Panc1 (cell line): ENCODE results near the gene CSTF1. TPM values are rescaled to one million over a fixed set of nuclear protein-coding genes. Genes with fewer than 3 reads are reported as not detected.

Experiments used
- ATAC-seq: fragments of 200-7000 bp; cut with Tn5 transposase; 2 replicates; pipeline ENCODE4 v1.9.1; 2020; ENCODE audit warnings: mild to moderate bottlenecking, moderate library complexity
- BruUV-seq: library from RNA; stranded (reverse); fragments of 400-500 nt; replicated peaks from 2 replicates; lab custom pipeline; 2021; lab: Mats Ljungman, UMichigan
- CTCF ChIA-PET: fragments of 300-600 bp; sonication (Branson Sonifier 250); formaldehyde crosslinking; loops from one replicate; lab custom pipeline; 2022; ENCODE audit warnings: antibody characterized with exemption; lab: Charles Lee
- POLR2A ChIA-PET: fragments of 300-600 bp; sonication (Branson Sonifier 250); formaldehyde crosslinking; loops from one replicate; lab custom pipeline; 2022; ENCODE audit warnings: antibody characterized with exemption; lab: Charles Lee
- DNase-seq: peaks from one replicate; pipeline ENCODE4 v3.0.0-alpha.2; 2010; ENCODE audit warnings: low read depth, low spot score
- H3K27ac ChIP-seq: 2 replicates; pipeline ENCODE4 v1.5.1; 2011; ENCODE audit warnings: mild to moderate bottlenecking, low read length, inconsistent platforms
- H3K27me3 ChIP-seq: fragments of 200-500 bp; sonication (Bioruptor generic); 2 replicates; pipeline ENCODE4 v1.6.0; 2014; ENCODE audit warnings: low read length, inconsistent platforms; ENCODE audit not compliant: control insufficient read depth, insufficient read depth
- H3K36me3 ChIP-seq: fragments of 200-500 bp; sonication (Bioruptor generic); 2 replicates; pipeline ENCODE4 v1.5.1; 2014; ENCODE audit warnings: inconsistent platforms, mild to moderate bottlenecking, low read length, moderate library complexity; ENCODE audit not compliant: control insufficient read depth, insufficient read depth
- H3K4me1 ChIP-seq: 2 replicates; pipeline ENCODE4 v1.5.1; 2011; ENCODE audit warnings: inconsistent platforms, mild to moderate bottlenecking, low read length, moderate library complexity; ENCODE audit not compliant: control insufficient read depth, insufficient read depth
- H3K4me3 ChIP-seq, 2 experiments: 2 replicates each; pipeline ENCODE4 v1.5.1; 2011 to 2012; ENCODE audit warnings: low read depth in 2 of 2, low read length in 2 of 2, mild to moderate bottlenecking in 2 of 2, inconsistent platforms in 1 of 2, moderate library complexity in 1 of 2
- H3K9me3 ChIP-seq: fragments of 200-500 bp; sonication (Bioruptor generic); 2 replicates; pipeline ENCODE4 v1.5.1; 2014; ENCODE audit warnings: low read depth, mild to moderate bottlenecking, inconsistent platforms, low read length, moderate library complexity; ENCODE audit not compliant: control insufficient read depth, insufficient read depth
- CTCF ChIP-seq: fragments of 450-650 bp; IDR thresholded peaks from 2 replicates; pipeline ENCODE4 v1.5.1; 2017; ENCODE audit warnings: mild to moderate bottlenecking
- POLR2AphosphoS5 ChIP-seq: IDR thresholded peaks from 2 replicates; pipeline ENCODE4 v1.6.1; 2012; ENCODE audit warnings: mild to moderate bottlenecking, low read depth, low read length, moderate library complexity
- REST ChIP-seq, 2 experiments: IDR thresholded peaks; 2 replicates each; pipeline ENCODE4 v1.6.1; 2011 to 2012; ENCODE audit warnings: low read depth in 2 of 2, control low read depth in 1 of 2, low read length in 1 of 2, mild to moderate bottlenecking in 1 of 2, moderate library complexity in 1 of 2; ENCODE audit not compliant: insufficient read depth in 1 of 2
- SIN3A ChIP-seq: IDR thresholded peaks from 2 replicates; pipeline ENCODE4 v1.6.1; 2012; ENCODE audit warnings: low read depth, mild to moderate bottlenecking, low read length, moderate library complexity, borderline replicate concordance; ENCODE audit not compliant: insufficient read depth
- TCF7L2 ChIP-seq: IDR thresholded peaks from 2 replicates; pipeline ENCODE4 v1.6.1; 2011; ENCODE audit warnings: mild to moderate bottlenecking, low read depth, low read length, inconsistent platforms
- in situ Hi-C: cut with HindIII; loops from 2 replicates; pipeline ENCODE4 v1.10.0; 2016; ENCODE audit warnings: low sequenced_read_pairs, low pct_unique_long_range_greater_than_20kb
- intact Hi-C: fragments of 100-400 bp; cut with micrococcal nuclease; formaldehyde crosslinking; loops from one replicate; pipeline ENCODE4 v1.10.0; 2022; ENCODE audit not compliant: unreplicated experiment
- total RNA-seq: library from RNA; stranded (reverse); gene quantifications from one replicate; pipeline ENCODE4 v1.2.1, GENCODE V29; 2021; ENCODE audit not compliant: unreplicated experiment

Gene CSTF1
- total RNA-seq, 1 experiment from 2014 or later, result 46.3 TPM

- Histone ChIP-seq H3K36me3 (no peaks in the 10 kb centered on the region), H3K27me3 (peaks cover 3% of the 10 kb centered on the region), H3K4me3 (no peak overlapping the region), H3K9me3 (no peaks in the 10 kb centered on the region), H3K4me1 (no peaks in the 10 kb centered on the region), H3K27ac (no peak overlapping the region)
- ATAC-seq, result no peak
- TF ChIP-seq CTCF (no peak), SIN3A (no peak), REST (IDR thresholded peaks at IDR 0.05; ENCODE audit: insufficient read depth in 1 of 2, low read depth in 2 of 2, low read length in 1 of 2) (no peak), POLR2AphosphoS5 (no peak), TCF7L2 (no peak)
- CTCF ChIA-PET, result no interaction called here
- no peak for DNase-seq
- BruUV-seq, result no TSS peak
- in situ Hi-C loops, result no loop called here
- intact Hi-C loops, result no loop called here
- POLR2A ChIA-PET, result interaction anchor here (0.7 kb wide), 1 partner anchor 636 kb away, joined by 14 read pairs; no protein-coding TSS in a partner anchor
Measured at GRCh38 chr20:56353356-56353755, 39.1 kb upstream of the CSTF1 start.

- in situ Hi-C loops, result no loop called here
- intact Hi-C loops, result no loop called here
- DNase-seq (no peak), ATAC-seq (no peak)
- CTCF ChIA-PET, result interaction anchor here (0.6 kb wide), 1 partner anchor 987 kb away, joined by 4 read pairs; no protein-coding TSS in a partner anchor
- Histone ChIP-seq H3K9me3 (no peaks in the 10 kb centered on the region), H3K27ac (no peak overlapping the region), H3K36me3 (no peaks in the 10 kb centered on the region), H3K27me3 (peaks cover 3% of the 10 kb centered on the region), H3K4me1 (peaks cover 3% of the 10 kb centered on the region), H3K4me3 (peak overlapping the region; percentile 72)
- TF ChIP-seq CTCF (no peak), SIN3A (no peak), POLR2AphosphoS5 (no peak), REST (IDR thresholded peaks at IDR 0.05; ENCODE audit: insufficient read depth in 1 of 2, low read depth in 2 of 2, low read length in 1 of 2) (no peak), TCF7L2 (no peak)
- POLR2A ChIA-PET, result interaction anchor here (0.7 kb wide), 1 partner anchor 31 kb away, joined by 3 read pairs; no protein-coding TSS in a partner anchor
- BruUV-seq, result no TSS peak
Measured at GRCh38 chr20:56358070-56358469, 34.4 kb upstream of the CSTF1 start.
